Endothelial cell of umbilical vein (primary cell): ENCODE measurements around the gene ATL1. TPM values are rescaled to one million over a fixed set of nuclear protein-coding genes. Genes with fewer than 3 reads are reported as not detected.

Experiments
- BruUV-seq: library from RNA; stranded (reverse); fragments of 400-500 nt; replicated peaks from 2 replicates; lab custom pipeline; 2021; lab: Mats Ljungman, UMichigan
- CTCF ChIA-PET: fragments of 300-600, 350-600 bp; sonication (Branson Sonifier 250); formaldehyde crosslinking; loops from one replicate; lab custom pipeline; 2021; ENCODE audit warnings: antibody characterized with exemption, inconsistent platforms; lab: Charles Lee
- POLR2A ChIA-PET: fragments of 300-600, 350-600 bp; sonication (Branson Sonifier 250); formaldehyde crosslinking; loops from one replicate; lab custom pipeline; 2021; ENCODE audit warnings: antibody characterized with exemption, inconsistent platforms; lab: Charles Lee
- DNase-seq: peaks from one replicate; pipeline ENCODE4 v3.0.0-alpha.2; 2011; ENCODE audit warnings: low read depth, low spot score
- FAIRE-seq: peaks from 2 replicates; lab custom pipeline; 2011; peaks lifted over from hg19 to GRCh38; lab: Jason Lieb, UNC
- H2AFZ ChIP-seq: 2 replicates; pipeline ENCODE4 v1.6.0; 2012; ENCODE audit warnings: low read depth, low read length, control low read depth, inconsistent platforms
- H3K27ac ChIP-seq: 2 replicates; pipeline ENCODE4 v1.5.1; 2011; ENCODE audit warnings: low read depth, mild to moderate bottlenecking, control low read depth, low read length, moderate library complexity; ENCODE audit not compliant: insufficient read depth
- H3K27me3 ChIP-seq, 2 experiments: 2 replicates each; pipeline versions ENCODE4 v1.6.0 to v1.6.1; 2011; ENCODE audit warnings: low read length in 2 of 2, mixed read lengths in 1 of 2; ENCODE audit not compliant: control insufficient read depth in 2 of 2, insufficient read depth in 2 of 2
- H3K36me3 ChIP-seq, 2 experiments: 2 replicates in 1 of 2; 3 replicates in 1 of 2; pipeline ENCODE4 v1.5.1; 2011; ENCODE audit warnings: low read length in 2 of 2, mild to moderate bottlenecking in 1 of 2, moderate library complexity in 1 of 2; ENCODE audit not compliant: control insufficient read depth in 2 of 2, insufficient read depth in 2 of 2; ENCODE audit errors: extremely low read depth in 1 of 2
- H3K4me1 ChIP-seq: 3 replicates; pipeline ENCODE4 v1.5.1; 2011; ENCODE audit warnings: mild to moderate bottlenecking, low read length; ENCODE audit not compliant: control insufficient read depth, insufficient read depth; ENCODE audit errors: extremely low read depth
- H3K4me2 ChIP-seq: 2 replicates; pipeline ENCODE4 v1.6.1; 2011; ENCODE audit warnings: low read length, control low read depth, mixed read lengths; ENCODE audit not compliant: insufficient read depth
- H3K4me3 ChIP-seq, 3 experiments: fragments of 200-600 bp in 1 of 3; sonication (generic), shearing (Covaris generic) in 1 of 3; replicated peaks in 1 of 3; 2 replicates each; pipeline ENCODE4 v1.5.1; 2011 to 2016; ENCODE audit warnings: control low read depth in 3 of 3, low read length in 3 of 3, mild to moderate bottlenecking in 2 of 3, inconsistent platforms in 1 of 3, low read depth in 1 of 3, moderate library complexity in 1 of 3; ENCODE audit not compliant: insufficient read depth in 1 of 3
- H3K79me2 ChIP-seq: 2 replicates; pipeline ENCODE4 v1.6.0; 2012; ENCODE audit warnings: low read length, inconsistent platforms; ENCODE audit not compliant: control insufficient read depth, insufficient read depth
- H3K9ac ChIP-seq: replicated peaks from 2 replicates; pipeline ENCODE3; 2011; ENCODE audit warnings: low read length, control low read depth; ENCODE audit not compliant: insufficient read depth; ENCODE audit errors: extremely low read depth
- H3K9me1 ChIP-seq: replicated peaks from 3 replicates; pipeline ENCODE4 v1.6.0; 2011; ENCODE audit warnings: mild to moderate bottlenecking, low read length; ENCODE audit not compliant: control insufficient read depth, insufficient read depth; ENCODE audit errors: extremely low read depth
- H3K9me3 ChIP-seq: replicated peaks from 2 replicates; pipeline ENCODE4 v1.5.1; 2012; ENCODE audit warnings: low read length, inconsistent platforms; ENCODE audit not compliant: control insufficient read depth, insufficient read depth
- H4K20me1 ChIP-seq: replicated peaks from 2 replicates; pipeline ENCODE3; 2011; ENCODE audit warnings: mild to moderate bottlenecking, low read length; ENCODE audit not compliant: control insufficient read depth, insufficient read depth; ENCODE audit errors: extremely low read depth
- EZH2 ChIP-seq: IDR thresholded peaks from 2 replicates; pipeline ENCODE4 v1.6.1; 2012; ENCODE audit warnings: borderline replicate concordance, low read depth, mild to moderate bottlenecking, moderate library complexity, low read length, inconsistent platforms; ENCODE audit not compliant: severe bottlenecking
- FOS ChIP-seq: IDR thresholded peaks from 2 replicates; pipeline ENCODE4 v1.6.1; 2011; ENCODE audit warnings: mild to moderate bottlenecking, low read length, moderate library complexity, borderline replicate concordance; ENCODE audit not compliant: insufficient read depth
- GATA2 ChIP-seq: IDR thresholded peaks from 2 replicates; pipeline ENCODE4 v1.7.0; 2011; ENCODE audit warnings: low read depth, mild to moderate bottlenecking, moderate library complexity, mixed read lengths, low read length; ENCODE audit not compliant: insufficient read length, insufficient read depth
- JUN ChIP-seq: IDR thresholded peaks from 2 replicates; pipeline ENCODE4 v1.6.1; 2011; ENCODE audit warnings: borderline replicate concordance, low read depth; ENCODE audit not compliant: insufficient read length, insufficient read depth
- MYC ChIP-seq: IDR thresholded peaks from one replicate; pipeline ENCODE4 v1.6.1; 2011; ENCODE audit warnings: mild to moderate bottlenecking, low read depth, low read length
- POLR2A ChIP-seq: IDR thresholded peaks from 2 replicates; pipeline ENCODE4 v1.6.1; 2012; ENCODE audit warnings: low read depth, mild to moderate bottlenecking, control low read depth, low read length
- POLR2AphosphoS5 ChIP-seq: IDR thresholded peaks from 2 replicates; pipeline ENCODE4 v1.6.1; 2012; ENCODE audit warnings: low read depth, mild to moderate bottlenecking, control low read depth, low read length, moderate library complexity; ENCODE audit not compliant: insufficient read depth
- dilution Hi-C: fragments of 300-500 bp; cut with MboI; formaldehyde crosslinking; loops from one replicate; pipeline ENCODE4 v1.15.0; 2019; ENCODE audit warnings: low sequenced_read_pairs; ENCODE audit not compliant: extremely low pct_ligation_motif_present
- intact Hi-C: fragments of 100-400 bp; cut with micrococcal nuclease; formaldehyde crosslinking; loops from one replicate; pipeline ENCODE4 v1.10.0; 2022
- polyA plus RNA-seq, 4 experiments: library from polyadenylated mRNA; depleted of rRNA in 3 of 4; stranded (reverse) in 3 of 4; unstranded in 1 of 4; fragments of >200 nt; gene quantifications; 2 replicates each; pipeline versions ENCODE4 v1.2.1 to v1.2.3, GENCODE V29; 2011 to 2012; ENCODE audit warnings: missing spikeins in 1 of 4
- total RNA-seq: library from RNA; stranded (reverse); gene quantifications from 2 replicates; pipeline ENCODE4 v1.2.3, GENCODE V29; 2021
- TF ChIP-seq, protein P1 (sequence below): IDR thresholded peaks from 2 replicates; pipeline ENCODE4 v1.6.1; 2011; ENCODE audit not compliant: insufficient read depth, insufficient read length
- TF ChIP-seq, protein P2 (sequence below), 2 donors: IDR thresholded peaks; 1 replicate in 1 of 2; 2 replicates in 1 of 2; pipeline ENCODE4 v1.5.1; 2011; ENCODE audit warnings: low read length in 2 of 2, mild to moderate bottlenecking in 2 of 2, moderate library complexity in 2 of 2, control low read depth in 1 of 2, inconsistent platforms in 1 of 2, low read depth in 1 of 2; ENCODE audit not compliant: insufficient read depth in 1 of 2; ENCODE audit errors: extremely low read depth in 1 of 2

The ATL1 gene
- total and polyA plus RNA-seq, 2 donors (not counting 3 experiments of a cell fraction or from before 2014, with no cell fraction given): 1.1 to 5.1 TPM

DNA sequence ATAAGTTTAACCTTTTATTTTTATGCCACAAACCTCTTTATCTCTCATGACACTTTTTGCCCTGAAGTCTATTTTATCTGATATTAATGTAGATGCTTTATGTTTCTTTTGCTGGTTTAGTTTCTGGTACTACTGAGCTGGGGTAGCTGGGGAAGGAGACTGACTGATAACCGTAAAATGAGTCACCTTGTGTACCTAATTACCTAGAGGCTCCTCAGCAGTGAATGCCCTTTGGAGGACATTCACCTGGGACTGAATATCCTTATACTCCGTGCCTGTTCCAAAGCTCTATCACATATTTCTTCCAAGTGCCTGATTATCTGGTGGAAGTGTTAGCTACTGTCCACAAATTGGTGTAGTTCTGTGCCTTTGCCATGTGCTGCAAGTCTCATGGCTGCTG is 13.9 kb downstream of the ATL1 start:
- Histone ChIP-seq H3K4me2 (no peak overlapping the region), H3K4me1 (no peaks in the 10 kb centered on the region), H3K27me3 (no peaks in the 10 kb centered on the region), H3K9me1 (no peaks in the 10 kb centered on the region), H2AFZ (no peak overlapping the region), H3K9me3 (no peaks in the 10 kb centered on the region), H3K4me3 (no peak overlapping the region), H3K9ac (no peak overlapping the region), H3K36me3 (no peaks in the 10 kb centered on the region), H3K27ac (no peak overlapping the region), H3K79me2 (no peaks in the 10 kb centered on the region), H4K20me1 (no peaks in the 10 kb centered on the region)
- FAIRE-seq: no peak
- BruUV-seq: no TSS peak
- CTCF ChIA-PET: interaction anchor here (1.0 to 2.3 kb wide), 4 partner anchors 26 to 286 kb away, joined by 3 to 6 read pairs (median 6); no protein-coding TSS in a partner anchor
- dilution Hi-C loops: loop anchor here (25.0 kb wide), 1 partner anchor 138 kb away; no protein-coding TSS in a partner anchor
- POLR2A ChIA-PET: no interaction called here
- intact Hi-C loops: no loop called here
- no peak for TF ChIP-seq JUN
- TF ChIP-seq POLR2A: no peak
- TF ChIP-seq, protein P1, sequence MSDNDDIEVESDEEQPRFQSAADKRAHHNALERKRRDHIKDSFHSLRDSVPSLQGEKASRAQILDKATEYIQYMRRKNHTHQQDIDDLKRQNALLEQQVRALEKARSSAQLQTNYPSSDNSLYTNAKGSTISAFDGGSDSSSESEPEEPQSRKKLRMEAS: no peak
- no peak for TF ChIP-seq POLR2AphosphoS5
- no peak for TF ChIP-seq GATA2
- no peak for TF ChIP-seq MYC
- TF ChIP-seq FOS: no peak
- TF ChIP-seq, protein P2, sequence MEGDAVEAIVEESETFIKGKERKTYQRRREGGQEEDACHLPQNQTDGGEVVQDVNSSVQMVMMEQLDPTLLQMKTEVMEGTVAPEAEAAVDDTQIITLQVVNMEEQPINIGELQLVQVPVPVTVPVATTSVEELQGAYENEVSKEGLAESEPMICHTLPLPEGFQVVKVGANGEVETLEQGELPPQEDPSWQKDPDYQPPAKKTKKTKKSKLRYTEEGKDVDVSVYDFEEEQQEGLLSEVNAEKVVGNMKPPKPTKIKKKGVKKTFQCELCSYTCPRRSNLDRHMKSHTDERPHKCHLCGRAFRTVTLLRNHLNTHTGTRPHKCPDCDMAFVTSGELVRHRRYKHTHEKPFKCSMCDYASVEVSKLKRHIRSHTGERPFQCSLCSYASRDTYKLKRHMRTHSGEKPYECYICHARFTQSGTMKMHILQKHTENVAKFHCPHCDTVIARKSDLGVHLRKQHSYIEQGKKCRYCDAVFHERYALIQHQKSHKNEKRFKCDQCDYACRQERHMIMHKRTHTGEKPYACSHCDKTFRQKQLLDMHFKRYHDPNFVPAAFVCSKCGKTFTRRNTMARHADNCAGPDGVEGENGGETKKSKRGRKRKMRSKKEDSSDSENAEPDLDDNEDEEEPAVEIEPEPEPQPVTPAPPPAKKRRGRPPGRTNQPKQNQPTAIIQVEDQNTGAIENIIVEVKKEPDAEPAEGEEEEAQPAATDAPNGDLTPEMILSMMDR (IDR thresholded peaks at IDR 0.05; ENCODE audit: extremely low read depth in 1 of 2, insufficient read depth in 1 of 2, low read depth in 1 of 2, low read length in 2 of 2): no peak
- no peak for TF ChIP-seq EZH2
- DNase-seq: no peak
